ENCODE data around the gene SLC35C1. TPM values are rescaled to one million over a fixed set of nuclear protein-coding genes. Genes with fewer than 3 reads are reported as not detected.

SLC35C1 gene
- total and polyA plus RNA-seq, 2 of the 13 experiments (the other 11 are each of a cell fraction or from before 2014, with no cell fraction given): 2.9 to 7.0 TPM

DNA sequence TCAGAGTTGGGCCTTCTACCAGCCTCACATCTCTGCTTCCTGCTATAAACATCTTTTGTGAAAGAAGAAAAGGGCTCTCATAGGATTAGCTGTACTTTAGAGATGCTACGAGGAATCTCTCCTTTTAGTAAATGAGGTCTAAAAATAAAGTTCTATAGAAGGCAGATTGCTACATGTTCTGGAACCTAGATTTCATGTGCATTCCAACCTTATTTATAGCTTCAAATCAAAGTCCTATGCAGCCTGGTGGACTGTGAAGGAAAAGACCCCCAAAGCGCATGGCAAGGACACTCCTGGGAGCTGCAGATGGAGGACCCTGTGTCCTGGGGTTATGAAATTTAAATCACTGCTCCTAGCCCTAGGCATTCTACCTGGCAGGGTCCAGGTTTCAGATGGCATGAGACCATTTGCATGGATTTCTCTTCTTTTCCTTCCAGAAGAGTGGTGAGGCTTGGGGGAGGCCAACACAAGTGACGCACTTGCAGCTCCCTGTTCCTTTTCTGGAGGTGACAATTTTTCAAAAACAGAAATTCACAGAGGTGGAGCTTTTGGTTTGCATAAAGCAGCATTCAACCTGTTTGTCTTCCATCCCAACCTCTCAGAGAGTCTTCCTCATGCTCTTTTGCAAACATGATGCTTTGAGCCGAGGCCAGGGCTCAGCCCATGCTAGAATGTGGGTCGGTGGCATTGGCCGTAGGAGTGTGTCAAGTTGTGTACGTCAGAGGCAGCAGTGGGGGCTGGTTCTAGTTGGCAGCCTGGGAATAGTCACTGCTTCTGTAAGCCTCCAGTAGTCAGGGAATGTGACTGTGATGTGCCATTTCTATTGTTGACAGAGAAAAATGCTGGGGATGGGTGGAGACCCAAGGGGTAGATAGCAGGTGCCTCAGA, 48.6 kb downstream of the SLC35C1 start:
- no peak overlapping the region for H3K27ac ChIP-seq (ENCODE audit: extremely low read length, insufficient read depth, low read length)
- no peak overlapping the region for H3K9ac ChIP-seq (ENCODE audit: insufficient read depth, low read depth, low read length)
- H4K20me1 ChIP-seq (ENCODE audit: insufficient read depth, low read length): peaks cover 35% of the 10 kb centered on the region
- WGBS (ENCODE audit: low lambda C conversion rate): 95% methylated on average over 7 of the region's 7 CpGs
- peaks cover 42% of the 10 kb centered on the region for H3K4me1 ChIP-seq (ENCODE audit: insufficient read depth, low read length)
- H3K79me2 ChIP-seq (ENCODE audit: insufficient read depth, low read length): peaks cover 45% of the 10 kb centered on the region
- H3K4me3 ChIP-seq (replicated peaks in 1 of 3; ENCODE audit: insufficient read depth in 1 of 3, low read depth in 2 of 3, low read length in 3 of 3): no peak overlapping the region
- in situ Hi-C loops (cut with HindIII; ENCODE audit: extremely low pct_ligation_motif_present, low pct_unique_long_range_greater_than_20kb) (no loop called here), intact Hi-C loops (cut with micrococcal nuclease; ENCODE audit: unreplicated experiment) (no loop called here)
- TF ChIP-seq, protein P1, sequence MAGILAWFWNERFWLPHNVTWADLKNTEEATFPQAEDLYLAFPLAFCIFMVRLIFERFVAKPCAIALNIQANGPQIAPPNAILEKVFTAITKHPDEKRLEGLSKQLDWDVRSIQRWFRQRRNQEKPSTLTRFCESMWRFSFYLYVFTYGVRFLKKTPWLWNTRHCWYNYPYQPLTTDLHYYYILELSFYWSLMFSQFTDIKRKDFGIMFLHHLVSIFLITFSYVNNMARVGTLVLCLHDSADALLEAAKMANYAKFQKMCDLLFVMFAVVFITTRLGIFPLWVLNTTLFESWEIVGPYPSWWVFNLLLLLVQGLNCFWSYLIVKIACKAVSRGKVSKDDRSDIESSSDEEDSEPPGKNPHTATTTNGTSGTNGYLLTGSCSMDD (CRISPR knock-in tag; IDR thresholded peaks at IDR 0.05): no peak
- TF ChIP-seq JDP2 (CRISPR knock-in tag; IDR thresholded peaks at IDR 0.05; ENCODE audit: borderline replicate concordance) (no peak), SOX5 (CRISPR knock-in tag; IDR thresholded peaks at IDR 0.05; ENCODE audit: borderline replicate concordance) (no peak)
- H3K27me3 ChIP-seq (ENCODE audit: control insufficient read depth in 1 of 2, insufficient read depth in 2 of 2, low read length in 2 of 2): no peaks in the 10 kb centered on the region
- POLR2A ChIA-PET: no interaction called here
- no peak for ATAC-seq
- peaks cover 9 to 40% of the 10 kb centered on the region in 2 experiments for H3K36me3 ChIP-seq (replicated peaks in 1 of 2; ENCODE audit: control insufficient read depth in 1 of 2, insufficient read depth in 2 of 2, low read length in 2 of 2)
- FAIRE-seq: no peak
- CTCF ChIA-PET (ENCODE audit: low intra/inter-chr PET ratio, low total read pairs): interaction anchor here (1.4 to 2.0 kb wide), 2 partner anchors 11 to 82 kb away, joined by 6 to 7 read pairs; no protein-coding TSS in a partner anchor
- no peaks in the 10 kb centered on the region for H3K9me3 ChIP-seq (ENCODE audit: low read length)
- no peak overlapping the region for H2AFZ ChIP-seq (ENCODE audit: low read length)
- no peak for DNase-seq (ENCODE audit: low spot score)
- H3K4me2 ChIP-seq (ENCODE audit: low read depth, low read length): no peak overlapping the region
- BruUV-seq (replicated peaks): no TSS peak

DNA sequence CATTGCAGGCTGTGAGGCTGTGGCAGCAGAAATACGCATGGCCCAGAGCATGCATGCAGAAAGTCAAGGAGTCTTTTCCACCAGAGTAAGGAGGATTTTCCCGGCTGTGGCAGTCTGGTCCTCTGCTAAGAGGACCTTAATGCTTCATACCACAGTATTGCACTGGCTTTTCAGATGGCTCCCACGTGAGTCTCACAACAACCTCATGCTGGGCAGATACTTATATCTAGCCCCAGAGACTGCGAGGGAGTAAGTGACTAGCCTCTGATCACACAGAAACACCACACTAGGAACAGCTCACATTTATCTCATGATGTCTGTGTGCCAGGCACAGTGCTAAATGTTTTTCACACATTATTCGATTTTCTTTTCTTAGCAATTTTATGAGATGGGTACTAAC, 50.4 kb downstream of the SLC35C1 start:
- in situ Hi-C loops (cut with HindIII; ENCODE audit: extremely low pct_ligation_motif_present, low pct_unique_long_range_greater_than_20kb): no loop called here
- TF ChIP-seq GFI1 (CRISPR knock-in tag; IDR thresholded peaks at IDR 0.05; ENCODE audit: borderline replicate concordance) (no peak), ZNF251 (CRISPR knock-in tag; IDR thresholded peaks at IDR 0.05) (no peak), TOPORS (CRISPR knock-in tag; IDR thresholded peaks at IDR 0.05) (no peak)
- TF ChIP-seq, protein P2, sequence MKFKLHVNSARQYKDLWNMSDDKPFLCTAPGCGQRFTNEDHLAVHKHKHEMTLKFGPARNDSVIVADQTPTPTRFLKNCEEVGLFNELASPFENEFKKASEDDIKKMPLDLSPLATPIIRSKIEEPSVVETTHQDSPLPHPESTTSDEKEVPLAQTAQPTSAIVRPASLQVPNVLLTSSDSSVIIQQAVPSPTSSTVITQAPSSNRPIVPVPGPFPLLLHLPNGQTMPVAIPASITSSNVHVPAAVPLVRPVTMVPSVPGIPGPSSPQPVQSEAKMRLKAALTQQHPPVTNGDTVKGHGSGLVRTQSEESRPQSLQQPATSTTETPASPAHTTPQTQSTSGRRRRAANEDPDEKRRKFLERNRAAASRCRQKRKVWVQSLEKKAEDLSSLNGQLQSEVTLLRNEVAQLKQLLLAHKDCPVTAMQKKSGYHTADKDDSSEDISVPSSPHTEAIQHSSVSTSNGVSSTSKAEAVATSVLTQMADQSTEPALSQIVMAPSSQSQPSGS (CRISPR knock-in tag; IDR thresholded peaks at IDR 0.05): no peak
- TF ChIP-seq, protein P3, sequence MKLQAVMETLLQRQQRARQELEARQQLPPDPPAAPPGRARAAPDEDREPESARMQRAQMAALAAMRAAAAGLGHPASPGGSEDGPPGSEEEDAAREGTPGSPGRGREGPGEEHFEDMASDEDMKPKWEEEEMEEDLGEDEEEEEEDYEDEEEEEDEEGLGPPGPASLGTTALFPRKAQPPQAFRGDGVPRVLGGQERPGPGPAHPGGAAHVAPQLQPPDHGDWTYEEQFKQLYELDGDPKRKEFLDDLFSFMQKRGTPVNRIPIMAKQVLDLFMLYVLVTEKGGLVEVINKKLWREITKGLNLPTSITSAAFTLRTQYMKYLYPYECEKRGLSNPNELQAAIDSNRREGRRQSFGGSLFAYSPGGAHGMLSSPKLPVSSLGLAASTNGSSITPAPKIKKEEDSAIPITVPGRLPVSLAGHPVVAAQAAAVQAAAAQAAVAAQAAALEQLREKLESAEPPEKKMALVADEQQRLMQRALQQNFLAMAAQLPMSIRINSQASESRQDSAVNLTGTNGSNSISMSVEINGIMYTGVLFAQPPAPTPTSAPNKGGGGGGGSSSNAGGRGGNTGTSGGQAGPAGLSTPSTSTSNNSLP (IDR thresholded peaks at IDR 0.05; ENCODE audit: low read depth, low read length): no peak
- TF ChIP-seq, protein P4, sequence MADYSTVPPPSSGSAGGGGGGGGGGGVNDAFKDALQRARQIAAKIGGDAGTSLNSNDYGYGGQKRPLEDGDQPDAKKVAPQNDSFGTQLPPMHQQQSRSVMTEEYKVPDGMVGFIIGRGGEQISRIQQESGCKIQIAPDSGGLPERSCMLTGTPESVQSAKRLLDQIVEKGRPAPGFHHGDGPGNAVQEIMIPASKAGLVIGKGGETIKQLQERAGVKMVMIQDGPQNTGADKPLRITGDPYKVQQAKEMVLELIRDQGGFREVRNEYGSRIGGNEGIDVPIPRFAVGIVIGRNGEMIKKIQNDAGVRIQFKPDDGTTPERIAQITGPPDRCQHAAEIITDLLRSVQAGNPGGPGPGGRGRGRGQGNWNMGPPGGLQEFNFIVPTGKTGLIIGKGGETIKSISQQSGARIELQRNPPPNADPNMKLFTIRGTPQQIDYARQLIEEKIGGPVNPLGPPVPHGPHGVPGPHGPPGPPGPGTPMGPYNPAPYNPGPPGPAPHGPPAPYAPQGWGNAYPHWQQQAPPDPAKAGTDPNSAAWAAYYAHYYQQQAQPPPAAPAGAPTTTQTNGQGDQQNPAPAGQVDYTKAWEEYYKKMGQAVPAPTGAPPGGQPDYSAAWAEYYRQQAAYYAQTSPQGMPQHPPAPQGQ (CRISPR knock-in tag; IDR thresholded peaks at IDR 0.05; ENCODE audit: borderline replicate concordance): no peak

More for the DNA sequence above, 50.4 kb downstream of the SLC35C1 start:
- H3K4me2 ChIP-seq (ENCODE audit: low read depth, low read length): no peak overlapping the region
- H3K9me3 ChIP-seq (ENCODE audit: low read length): no peaks in the 10 kb centered on the region
- H3K27me3 ChIP-seq (ENCODE audit: control insufficient read depth in 1 of 2, insufficient read depth in 2 of 2, low read length in 2 of 2): no peaks in the 10 kb centered on the region
- no TSS peak for BruUV-seq (replicated peaks)
- no peak overlapping the region for H2AFZ ChIP-seq (ENCODE audit: low read length)
- ChIA-PET POLR2A (no interaction called here), CTCF (ENCODE audit: low intra/inter-chr PET ratio, low total read pairs) (no interaction called here)
- WGBS (ENCODE audit: low lambda C conversion rate): 95% methylated on average over 4 of the region's 5 CpGs
- no peak for ATAC-seq
- peaks cover 32% of the 10 kb centered on the region for H3K79me2 ChIP-seq (ENCODE audit: insufficient read depth, low read length)
- peaks cover 13 to 53% of the 10 kb centered on the region in 2 experiments for H3K36me3 ChIP-seq (replicated peaks in 1 of 2; ENCODE audit: control insufficient read depth in 1 of 2, insufficient read depth in 2 of 2, low read length in 2 of 2)
- FAIRE-seq: no peak
- H3K9ac ChIP-seq (ENCODE audit: insufficient read depth, low read depth, low read length): no peak overlapping the region
- peaks cover 20% of the 10 kb centered on the region for H4K20me1 ChIP-seq (ENCODE audit: insufficient read depth, low read length)
- H3K4me1 ChIP-seq (ENCODE audit: insufficient read depth, low read length): peaks cover 24% of the 10 kb centered on the region
- no peak overlapping the region for H3K27ac ChIP-seq (ENCODE audit: extremely low read length, insufficient read depth, low read length)
- no peak overlapping the region for H3K4me3 ChIP-seq (replicated peaks in 1 of 3; ENCODE audit: insufficient read depth in 1 of 3, low read depth in 2 of 3, low read length in 3 of 3)
- DNase-seq (ENCODE audit: low spot score): no peak
- intact Hi-C loops (cut with micrococcal nuclease; ENCODE audit: unreplicated experiment): no loop called here

All from HepG2 (cell line).